Lower lobe of right lung (tissue), 2 donors: ENCODE data around the gene PTPRN2. TPM values are rescaled to one million over a fixed set of nuclear protein-coding genes. Genes with fewer than 3 reads are reported as not detected.

Experiments used
- ATAC-seq, 2 donors: fragments of 200-7000 bp; cut with Tn5 transposase; one replicate each; pipeline ENCODE4 v1.9.1; 2020 to 2022; ENCODE audit warnings: mild to moderate bottlenecking in 2 of 2, moderate library complexity in 2 of 2
- DNase-seq: peaks from one replicate; pipeline ENCODE4 v3.0.0-alpha.2; 2020
- H3K27ac ChIP-seq: fragments of 200-600 bp; one replicate; pipeline ENCODE4 v1.8.0; 2022
- H3K27me3 ChIP-seq: fragments of 200-600 bp; one replicate; pipeline ENCODE4 v1.8.0; 2022; ENCODE audit warnings: low read depth
- H3K36me3 ChIP-seq: fragments of 200-600 bp; one replicate; pipeline ENCODE4 v1.8.0; 2022; ENCODE audit warnings: mild to moderate bottlenecking
- H3K4me1 ChIP-seq: fragments of 200-600 bp; one replicate; pipeline ENCODE4 v1.8.0; 2022
- H3K4me3 ChIP-seq: fragments of 200-600 bp; one replicate; pipeline ENCODE4 v1.8.0; 2022; ENCODE audit warnings: mild to moderate bottlenecking
- H3K9me3 ChIP-seq: fragments of 200-600 bp; one replicate; pipeline ENCODE4 v1.8.0; 2022
- intact Hi-C: fragments of 100-400 bp; cut with DNase I; formaldehyde crosslinking; loops from one replicate; pipeline ENCODE4 v1.11.0; 2022
- total RNA-seq: library from RNA; stranded (reverse); fragmentation: NEBNext Ultra II Directional; extraction: Animal tissue kit (Norgen Biotek cat#: 25700); gene quantifications from one replicate; pipeline ENCODE4 v1.2.1, GENCODE V29; 2021
- TF ChIP-seq, protein P1 (sequence below): fragments of 200-600 bp; IDR thresholded peaks from one replicate; pipeline ENCODE4 v1.8.0; 2022; ENCODE audit warnings: antibody characterized with exemption, mild to moderate bottlenecking
- donor health status: DM: no; HTN: yes; CAD: no; lungs with severe emphysema.

PTPRN2 gene
- total RNA-seq, 1 donor from 2014 or later: 6.8 TPM

- Histone ChIP-seq H3K27me3 (no peaks in the 10 kb centered on the region), H3K9me3 (no peaks in the 10 kb centered on the region), H3K4me1 (no peaks in the 10 kb centered on the region), H3K36me3 (no peaks in the 10 kb centered on the region), H3K27ac (no peak overlapping the region), H3K4me3 (no peak overlapping the region)
- intact Hi-C loops: no loop called here
- ATAC-seq (no peak), DNase-seq (no peak)
- TF ChIP-seq, protein P1, sequence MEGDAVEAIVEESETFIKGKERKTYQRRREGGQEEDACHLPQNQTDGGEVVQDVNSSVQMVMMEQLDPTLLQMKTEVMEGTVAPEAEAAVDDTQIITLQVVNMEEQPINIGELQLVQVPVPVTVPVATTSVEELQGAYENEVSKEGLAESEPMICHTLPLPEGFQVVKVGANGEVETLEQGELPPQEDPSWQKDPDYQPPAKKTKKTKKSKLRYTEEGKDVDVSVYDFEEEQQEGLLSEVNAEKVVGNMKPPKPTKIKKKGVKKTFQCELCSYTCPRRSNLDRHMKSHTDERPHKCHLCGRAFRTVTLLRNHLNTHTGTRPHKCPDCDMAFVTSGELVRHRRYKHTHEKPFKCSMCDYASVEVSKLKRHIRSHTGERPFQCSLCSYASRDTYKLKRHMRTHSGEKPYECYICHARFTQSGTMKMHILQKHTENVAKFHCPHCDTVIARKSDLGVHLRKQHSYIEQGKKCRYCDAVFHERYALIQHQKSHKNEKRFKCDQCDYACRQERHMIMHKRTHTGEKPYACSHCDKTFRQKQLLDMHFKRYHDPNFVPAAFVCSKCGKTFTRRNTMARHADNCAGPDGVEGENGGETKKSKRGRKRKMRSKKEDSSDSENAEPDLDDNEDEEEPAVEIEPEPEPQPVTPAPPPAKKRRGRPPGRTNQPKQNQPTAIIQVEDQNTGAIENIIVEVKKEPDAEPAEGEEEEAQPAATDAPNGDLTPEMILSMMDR: no peak
Observed at GRCh38 chr7:158004123-158004490, 583.5 kb downstream of the PTPRN2 start.

GRCh38 chr7:158003441-158004122, 584.0 kb downstream of the PTPRN2 start:
- intact Hi-C loops: no loop called here
- Histone ChIP-seq H3K27ac (no peak overlapping the region), H3K9me3 (no peaks in the 10 kb centered on the region), H3K27me3 (no peaks in the 10 kb centered on the region), H3K4me3 (no peak overlapping the region), H3K36me3 (no peaks in the 10 kb centered on the region), H3K4me1 (no peaks in the 10 kb centered on the region)
- DNase-seq: no peak
- ATAC-seq: no peak
- TF ChIP-seq, protein P1: no peak

DNA sequence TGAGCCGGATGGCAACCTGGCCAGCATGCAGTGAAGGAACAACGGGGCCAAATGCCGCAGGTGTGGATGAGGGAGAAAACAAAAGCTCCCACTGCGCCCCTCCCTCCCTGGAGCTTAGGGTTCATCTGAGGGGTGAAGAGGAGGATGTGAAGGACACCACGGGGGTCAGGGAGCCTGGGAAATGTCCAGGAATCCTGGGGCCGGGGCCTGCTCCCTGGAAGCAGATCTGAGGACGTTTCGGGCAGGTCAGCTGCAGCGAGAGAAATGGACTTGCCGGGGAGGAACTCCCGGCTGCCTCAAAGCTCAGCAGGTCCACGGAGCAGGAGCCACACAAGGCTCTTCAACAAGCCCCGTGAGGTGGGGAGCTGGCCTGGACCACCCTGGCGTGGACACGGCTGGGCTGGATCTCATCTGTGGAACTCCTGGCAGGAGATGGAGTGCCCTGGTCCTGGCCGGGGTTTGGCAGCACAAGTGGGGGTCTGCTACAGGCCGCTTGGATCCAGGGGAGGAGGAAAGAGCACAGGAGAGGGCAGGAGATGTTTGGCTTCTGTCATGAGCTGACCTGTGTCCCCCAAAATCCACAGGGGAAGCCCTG, 585.0 kb downstream of the PTPRN2 start:
- TF ChIP-seq, protein P1: no peak
- no peaks in the 10 kb centered on the region for H3K27me3 ChIP-seq
- H3K36me3 ChIP-seq: no peaks in the 10 kb centered on the region
- H3K9me3 ChIP-seq: no peaks in the 10 kb centered on the region
- H3K27ac ChIP-seq: no peak overlapping the region
- H3K4me1 ChIP-seq: no peaks in the 10 kb centered on the region
- no peak for DNase-seq
- ATAC-seq: no peak
- intact Hi-C loops: no loop called here
- H3K4me3 ChIP-seq: no peak overlapping the region

DNA sequence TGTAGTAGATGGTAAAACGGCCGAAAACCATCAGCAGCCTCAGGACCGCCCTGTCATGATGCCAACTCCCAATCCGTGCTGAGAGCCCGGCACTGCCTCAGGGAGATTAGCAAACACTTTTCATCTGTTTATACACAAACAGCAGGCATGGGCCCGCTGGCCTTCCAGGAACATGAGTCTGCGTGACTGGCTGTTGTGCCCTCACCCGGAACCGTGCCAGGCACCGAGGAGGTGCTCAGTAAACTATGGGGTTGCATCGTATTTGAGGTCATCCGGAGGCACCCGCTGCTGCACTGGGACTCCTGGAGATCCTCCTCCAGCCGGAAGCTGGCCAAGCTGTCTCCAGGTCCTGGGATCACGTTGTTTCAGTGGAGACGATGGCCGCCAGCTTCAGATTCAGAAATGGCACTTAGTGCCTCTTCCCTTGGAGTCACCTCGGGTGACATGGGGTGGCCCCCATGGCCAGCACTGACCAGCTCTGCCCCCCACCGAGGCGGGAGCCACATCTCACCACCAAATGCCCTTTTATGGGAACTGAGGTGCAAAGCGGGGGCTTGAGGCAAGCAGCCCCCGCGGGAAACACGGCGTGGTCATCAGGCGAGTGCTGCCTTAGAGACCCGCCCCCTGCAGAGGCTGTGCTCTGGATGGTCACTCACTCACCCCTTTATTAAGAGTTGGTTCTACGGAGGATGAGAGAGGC, 585.9 kb downstream of the PTPRN2 start:
- H3K9me3 ChIP-seq: no peaks in the 10 kb centered on the region
- no peaks in the 10 kb centered on the region for H3K36me3 ChIP-seq
- no peak overlapping the region for H3K27ac ChIP-seq
- H3K4me1 ChIP-seq: no peaks in the 10 kb centered on the region
- TF ChIP-seq, protein P1: no peak
- ATAC-seq: no peak
- no peak for DNase-seq
- intact Hi-C loops: no loop called here
- no peak overlapping the region for H3K4me3 ChIP-seq
- no peaks in the 10 kb centered on the region for H3K27me3 ChIP-seq

DNA sequence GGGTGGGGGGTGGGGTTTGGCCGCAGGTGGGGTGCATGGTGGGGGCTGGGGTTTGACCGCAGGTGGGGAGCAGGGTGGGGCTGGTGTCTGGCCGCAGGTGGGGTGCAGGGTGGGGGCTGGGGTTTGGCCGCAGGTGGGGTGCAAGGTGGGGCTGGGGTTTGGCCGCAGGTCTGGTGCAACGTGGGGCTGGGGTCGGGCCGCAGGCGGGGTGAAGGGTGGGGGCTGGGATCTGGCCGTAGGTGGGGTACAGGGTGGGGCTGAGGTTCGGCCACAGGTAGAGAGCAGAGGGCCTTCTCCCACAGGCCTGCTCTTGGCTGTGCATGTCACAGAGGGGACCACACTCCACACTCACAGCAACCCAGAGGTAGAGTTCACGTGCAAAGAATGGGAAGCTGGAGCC, 586.6 kb downstream of the PTPRN2 start:
- ATAC-seq (no peak), DNase-seq (no peak)
- Histone ChIP-seq H3K27ac (no peak overlapping the region), H3K4me3 (no peak overlapping the region), H3K27me3 (no peaks in the 10 kb centered on the region), H3K9me3 (peaks cover under 1% of the 10 kb centered on the region), H3K4me1 (no peaks in the 10 kb centered on the region), H3K36me3 (no peaks in the 10 kb centered on the region)
- TF ChIP-seq, protein P1: no peak
- intact Hi-C loops: no loop called here
